Activated CD4-positive, alpha-beta T cell treated with anti-CD3 and anti-CD28 coated beads for 36 hours (primary cell): Measurements from ENCODE around the gene DENND5A. TPM values are rescaled to one million over a fixed set of nuclear protein-coding genes. Genes with fewer than 3 reads are reported as not detected.
A peak's percentile ranks its signal among the peaks of the same experiment; 100 is the strongest.

Source experiments
- ATAC-seq: fragments of 200-7000 bp; cut with Tn5 transposase; one replicate; pipeline ENCODE4 v1.10.0; 2021; ENCODE audit warnings: mild to moderate bottlenecking, moderate library complexity
- CTCF ChIA-PET: fragments of 350-600 bp; sonication (Branson Sonifier 250); formaldehyde crosslinking; loops from one replicate; lab custom pipeline; 2021; ENCODE audit warnings: antibody characterized with exemption; lab: Charles Lee
- POLR2A ChIA-PET: fragments of 350-600 bp; sonication (Branson Sonifier 250); formaldehyde crosslinking; loops from one replicate; lab custom pipeline; 2021; ENCODE audit warnings: antibody characterized with exemption, inconsistent platforms; lab: Charles Lee
- DNase-seq: peaks from one replicate; pipeline ENCODE4 v3.0.0-alpha.2; 2020
- H3K27ac Mint-ChIP-seq: one replicate; pipeline ENCODE4 v1.8.0; 2021; ENCODE audit warnings: mixed read lengths
- H3K27me3 Mint-ChIP-seq: one replicate; pipeline ENCODE4 v1.8.0; 2021; ENCODE audit warnings: mixed read lengths
- H3K36me3 Mint-ChIP-seq: one replicate; pipeline ENCODE4 v1.8.0; 2021; ENCODE audit warnings: low read depth, mixed read lengths
- H3K4me1 Mint-ChIP-seq: one replicate; pipeline ENCODE4 v1.8.0; 2021; ENCODE audit warnings: mixed read lengths
- H3K4me3 Mint-ChIP-seq: one replicate; pipeline ENCODE4 v1.8.0; 2021; ENCODE audit warnings: mild to moderate bottlenecking, moderate library complexity, mixed read lengths
- H3K9me3 Mint-ChIP-seq: one replicate; pipeline ENCODE4 v1.8.0; 2021; ENCODE audit warnings: low read depth, mixed read lengths
- intact Hi-C, 2 experiments: fragments of 100-400 bp; cut with DNase I in 1 of 2; cut with micrococcal nuclease in 1 of 2; formaldehyde crosslinking; loops; one replicate each; pipeline versions ENCODE4 v1.14.2 to v1.15.1; 2022 to 2024; cut with DNase I, micrococcal nuclease
- total RNA-seq, 2 experiments: library from RNA; stranded (reverse); gene quantifications; one replicate each; pipeline ENCODE4 v1.2.3, GENCODE V29; 2021

The DENND5A gene
- total RNA-seq = 10 to 100 TPM; 43.6 to 62.6 TPM

- POLR2A ChIA-PET = interaction anchor here (0.8 to 2.0 kb wide), 5 partner anchors 15 to 119 kb away, joined by 3 to 7 read pairs (median 3); partner anchors contain the start of gene IPO7
- DNase-seq (peak; percentile 71), ATAC-seq (peak; percentile 37)
- intact Hi-C loops = loop anchor here (2.0 to 10.0 kb wide), 6 partner anchors 15 to 1039 kb away; partner anchors contain the start of genes ADM (in 1 of the 2), IPO7 (in 1 of the 2), WEE1 (in 1 of the 2) and ZNF143 (in 1 of the 2)
- CTCF ChIA-PET = interaction anchor here (0.8 to 0.9 kb wide), 2 partner anchors 8 to 50 kb away, joined by 3 read pairs; no protein-coding TSS in a partner anchor
- Mint-ChIP-seq H3K27ac (peak within 1 kb of the TSS; percentile 93), H3K36me3 (peaks cover 3% of the 10 kb centered on the region), H3K27me3 (peaks cover 6% of the 10 kb centered on the region), H3K4me1 (peaks cover 33% of the 10 kb centered on the region), H3K9me3 (no peaks in the 10 kb centered on the region), H3K4me3 (peak within 1 kb of the TSS; percentile 87)
Measured at GRCh38 chr11:9265211-9266131, at the start of gene DENND5A. Gene DENND5A (minus strand): TSS chr11:9265350. CDS start chr11:9265069, 281 bp downstream.

DNA sequence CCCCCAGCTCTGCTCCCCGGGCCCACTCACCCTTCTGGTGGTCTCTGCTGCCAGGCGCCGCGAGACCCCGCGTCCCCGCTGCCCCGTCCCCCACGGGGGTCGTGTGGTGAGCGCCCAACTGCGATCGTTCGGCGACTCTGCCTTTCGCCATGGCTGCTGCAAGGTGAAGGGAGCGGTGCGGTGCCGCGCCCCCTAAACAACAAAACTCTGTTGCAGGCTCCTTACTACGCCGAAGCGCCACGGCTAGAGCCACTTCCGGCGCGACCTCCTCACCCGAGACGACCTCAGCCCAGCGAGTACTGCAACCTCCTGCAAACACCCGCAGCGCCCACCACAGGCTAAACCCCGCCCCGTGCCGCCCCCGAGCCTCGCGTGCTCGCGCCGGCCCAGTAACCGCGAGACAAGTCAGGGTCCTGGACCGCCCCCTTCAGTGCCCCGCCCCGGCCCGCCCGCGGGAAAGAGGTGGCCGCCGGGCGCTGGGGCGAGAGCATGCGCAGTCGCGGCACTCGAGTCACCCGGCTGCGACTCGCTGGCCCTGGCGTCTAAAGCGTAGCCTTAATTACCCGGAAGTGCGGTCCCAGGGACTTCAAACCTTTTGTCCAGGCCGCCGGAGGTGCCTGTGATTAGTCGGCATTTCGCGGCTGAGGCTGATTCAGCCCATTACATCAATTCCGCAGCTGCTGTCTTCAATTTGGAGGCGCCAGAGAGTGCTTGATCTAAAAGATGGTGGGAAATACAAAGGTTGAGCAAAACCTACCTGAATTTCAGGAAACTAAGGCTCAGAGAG, 49.3 kb upstream of the DENND5A start, which contains the start of gene TMEM41B:
Gene TMEM41B (minus strand): TSS at position 303 of the 787 bp plus-strand sequence. CDS start 152 bp downstream, at position 151.
- POLR2A ChIA-PET = interaction anchor here (0.6 to 1.6 kb wide), 9 partner anchors 16 to 350 kb away, joined by 3 to 7 read pairs (median 4); partner anchors contain the start of genes DENND5A and IPO7
- peak within 1 kb of the TSS; percentile 99 for H3K4me3 Mint-ChIP-seq
- DNase-seq (peak; percentile 100), ATAC-seq (peak; percentile 95)
- H3K27me3 Mint-ChIP-seq = peaks cover 11% of the 10 kb centered on the region
- H3K36me3 Mint-ChIP-seq = peaks cover 12% of the 10 kb centered on the region
- H3K27ac Mint-ChIP-seq = peak within 1 kb of the TSS; percentile 99
- H3K9me3 Mint-ChIP-seq = no peaks in the 10 kb centered on the region
- CTCF ChIA-PET = interaction anchor here (0.6 to 1.5 kb wide), 6 partner anchors 21 to 152 kb away, joined by 3 to 5 read pairs (median 3); no protein-coding TSS in a partner anchor
- peaks cover 36% of the 10 kb centered on the region for H3K4me1 Mint-ChIP-seq
- intact Hi-C loops = loop anchor here (1.0 to 5.0 kb wide), 15 partner anchors 50 to 1494 kb away; partner anchors contain the start of genes IPO7 (in 2 of the 2), ADM (in 1 of the 2), AKIP1 (in 1 of the 2) and EIF4G2 (in 1 of the 2)

DNA sequence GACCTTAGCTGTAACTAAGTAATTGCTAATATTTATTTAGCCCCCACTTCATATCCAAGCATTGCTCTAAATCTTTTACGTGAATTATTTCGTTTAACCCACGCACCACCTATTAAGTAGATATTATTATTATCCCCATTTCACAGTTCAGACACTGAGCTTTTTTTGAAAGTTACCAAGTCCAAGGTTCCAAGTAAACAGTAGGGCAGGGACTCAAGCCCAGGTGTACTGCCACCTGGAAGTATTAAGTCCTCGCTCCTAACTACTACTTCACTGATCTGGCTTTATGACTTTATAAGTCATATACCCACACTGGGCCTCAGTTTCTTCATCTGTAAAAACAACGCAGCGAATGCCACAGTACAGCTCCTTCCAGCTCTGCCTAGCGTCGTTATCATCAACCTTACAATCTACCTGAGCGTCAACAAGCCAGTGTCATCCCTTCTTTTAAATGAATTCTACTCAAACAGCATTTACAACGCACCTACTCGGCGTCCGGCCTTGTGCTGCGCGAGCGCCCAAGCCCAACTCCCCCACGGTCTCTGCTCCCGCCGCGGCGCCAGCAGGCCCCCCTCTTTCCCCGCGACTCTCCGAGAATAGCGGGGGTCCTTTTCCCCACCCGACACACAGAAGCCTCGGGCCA, 48.6 kb upstream of the DENND5A start:
- peaks cover 16% of the 10 kb centered on the region for H3K36me3 Mint-ChIP-seq
- H3K9me3 Mint-ChIP-seq = no peaks in the 10 kb centered on the region
- CTCF ChIA-PET = interaction anchor here (0.8 to 1.7 kb wide), 6 partner anchors 33 to 180 kb away, joined by 3 to 6 read pairs (median 3); no protein-coding TSS in a partner anchor
- POLR2A ChIA-PET = interaction anchor here (0.6 to 1.6 kb wide), 6 partner anchors 50 to 349 kb away, joined by 3 to 14 read pairs (median 6); partner anchors contain the start of genes DENND5A, IPO7 and ZNF143
- ATAC-seq (no peak), DNase-seq (peak; percentile 49)
- peaks cover 38% of the 10 kb centered on the region for H3K4me1 Mint-ChIP-seq
- intact Hi-C loops = loop anchor here (1.0 to 5.0 kb wide), 15 partner anchors 49 to 1495 kb away; partner anchors contain the start of genes IPO7 (in 2 of the 2), ADM (in 1 of the 2), AKIP1 (in 1 of the 2) and EIF4G2 (in 1 of the 2)
- peak overlapping the region; percentile 99 for H3K4me3 Mint-ChIP-seq
- H3K27ac Mint-ChIP-seq = peak overlapping the region; percentile 99
- H3K27me3 Mint-ChIP-seq = peaks cover 10% of the 10 kb centered on the region

DNA sequence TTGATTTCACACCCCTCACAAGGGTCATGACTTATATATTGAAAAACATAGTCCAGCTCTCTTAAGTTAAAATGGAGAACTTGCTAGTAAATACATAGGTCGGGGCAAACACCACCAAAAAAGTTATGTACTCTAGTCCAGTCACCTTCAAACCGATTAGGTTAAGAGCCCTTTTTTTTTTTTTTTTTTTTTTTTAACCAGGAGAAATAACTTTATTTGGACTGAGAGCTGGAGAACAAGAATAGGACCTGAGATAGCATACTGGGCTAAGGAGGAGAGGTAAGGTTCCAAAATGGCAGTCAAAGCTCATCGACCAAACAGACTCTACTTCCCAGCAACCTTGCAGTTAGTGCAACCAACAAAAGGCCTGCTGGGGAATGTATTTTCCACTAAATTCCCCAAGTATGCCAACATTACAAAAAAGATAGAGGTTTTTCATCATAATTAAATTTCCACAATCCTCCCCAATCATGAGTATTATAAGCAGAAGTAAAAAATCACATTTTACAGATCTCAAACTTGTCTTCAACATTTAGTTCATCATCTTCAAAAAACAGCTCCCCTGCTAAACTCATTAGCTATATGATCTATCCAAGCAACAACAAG, 45.4 kb upstream of the DENND5A start:
- Mint-ChIP-seq H3K27ac (peak overlapping the region; percentile 2), H3K9me3 (no peaks in the 10 kb centered on the region), H3K4me1 (peaks cover 48% of the 10 kb centered on the region), H3K36me3 (peaks cover 25% of the 10 kb centered on the region), H3K27me3 (no peaks in the 10 kb centered on the region), H3K4me3 (no peak overlapping the region)
- intact Hi-C loops = loop anchor here in 1 of 2 experiments (5.0 kb wide), 1 partner anchor 997 kb away; the partner anchor contains the start of gene ADM
- POLR2A ChIA-PET = interaction anchor here (0.6 to 0.7 kb wide), 2 partner anchors 79 to 151 kb away, joined by 4 to 7 read pairs; no protein-coding TSS in a partner anchor
- DNase-seq (no peak), ATAC-seq (no peak)
- CTCF ChIA-PET = interaction anchor here (0.6 to 1.1 kb wide), 2 partner anchors 9 to 12 kb away, joined by 3 read pairs; no protein-coding TSS in a partner anchor

GRCh38 chr11:9304178-9304577, 39.0 kb upstream of the DENND5A start:
- CTCF ChIA-PET = interaction anchor here (0.7 to 1.6 kb wide), 2 partner anchors 9 to 170 kb away, joined by 4 to 5 read pairs; no protein-coding TSS in a partner anchor
- Mint-ChIP-seq H3K27ac (no peak overlapping the region), H3K27me3 (no peaks in the 10 kb centered on the region), H3K9me3 (no peaks in the 10 kb centered on the region), H3K4me3 (no peak overlapping the region), H3K4me1 (peaks cover 10% of the 10 kb centered on the region), H3K36me3 (peaks cover 10% of the 10 kb centered on the region)
- ATAC-seq (no peak), DNase-seq (no peak)
- POLR2A ChIA-PET = interaction anchor here (0.6 kb wide), 1 partner anchor 41 kb away, joined by 4 read pairs; no protein-coding TSS in a partner anchor
- intact Hi-C loops = no loop called here

GRCh38 chr11:9302448-9302847, 37.3 kb upstream of the DENND5A start:
- POLR2A ChIA-PET = interaction anchor here (0.7 kb wide), 1 partner anchor 31 kb away, joined by 3 read pairs; no protein-coding TSS in a partner anchor
- H3K27ac Mint-ChIP-seq = no peak overlapping the region
- peaks cover 4% of the 10 kb centered on the region for H3K4me1 Mint-ChIP-seq
- H3K4me3 Mint-ChIP-seq = no peak overlapping the region
- ATAC-seq = no peak
- intact Hi-C loops = no loop called here
- no peaks in the 10 kb centered on the region for H3K27me3 Mint-ChIP-seq
- DNase-seq = no peak
- CTCF ChIA-PET = interaction anchor here (1.1 kb wide), 1 partner anchor 164 kb away, joined by 3 read pairs; no protein-coding TSS in a partner anchor
- H3K9me3 Mint-ChIP-seq = no peaks in the 10 kb centered on the region
- H3K36me3 Mint-ChIP-seq = peaks cover 4% of the 10 kb centered on the region

DNA sequence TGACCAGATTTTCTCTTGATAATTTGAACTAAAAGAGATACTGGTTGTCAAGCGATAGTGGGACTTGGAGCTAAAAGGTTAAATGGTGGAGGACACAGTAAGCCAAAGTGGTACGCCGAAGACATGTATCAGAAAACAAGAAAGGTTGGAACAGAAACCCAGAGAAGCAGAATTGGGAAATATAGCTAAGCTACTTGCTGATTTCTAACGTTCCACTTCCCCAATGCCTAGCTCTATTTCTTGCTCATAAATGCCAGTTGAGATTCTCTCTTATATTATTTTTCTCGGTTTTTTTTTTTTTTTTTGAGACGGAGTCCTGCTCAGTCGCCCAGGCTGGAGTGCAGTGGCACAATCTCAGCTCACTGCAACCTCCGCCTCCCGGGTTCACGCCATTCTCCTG, 36.6 kb upstream of the DENND5A start:
- intact Hi-C loops = no loop called here
- H3K4me3 Mint-ChIP-seq = no peak overlapping the region
- peaks cover under 1% of the 10 kb centered on the region for H3K36me3 Mint-ChIP-seq
- no peaks in the 10 kb centered on the region for H3K9me3 Mint-ChIP-seq
- H3K27ac Mint-ChIP-seq = no peak overlapping the region
- POLR2A ChIA-PET = interaction anchor here (0.6 to 0.7 kb wide), 2 partner anchors 31 to 338 kb away, joined by 3 read pairs; partner anchors contain the start of gene TMEM9B
- peaks cover under 1% of the 10 kb centered on the region for H3K4me1 Mint-ChIP-seq
- CTCF ChIA-PET = interaction anchor here (0.7 kb wide), 1 partner anchor 9 kb away, joined by 3 read pairs; no protein-coding TSS in a partner anchor
- no peak for ATAC-seq
- DNase-seq = no peak
- no peaks in the 10 kb centered on the region for H3K27me3 Mint-ChIP-seq

DNA sequence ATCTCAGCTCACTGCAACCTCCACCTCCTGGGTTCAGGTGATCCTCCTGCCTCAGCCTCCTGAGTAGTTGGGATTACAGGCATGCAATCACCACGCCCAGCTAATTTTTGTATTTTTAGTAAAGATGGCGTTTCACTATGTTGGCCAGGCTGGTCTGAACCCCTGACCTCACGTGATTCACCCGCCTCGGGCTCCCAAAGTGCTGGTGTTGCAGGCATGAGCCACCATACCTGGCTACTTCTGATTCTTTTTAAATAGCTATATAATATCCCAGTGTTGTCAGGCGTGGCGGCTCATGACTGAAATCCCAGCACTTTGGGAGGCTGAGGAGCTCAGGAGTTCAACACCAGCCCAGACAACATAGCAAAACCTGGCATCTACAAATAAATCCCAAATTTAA, 28.5 kb upstream of the DENND5A start:
- H3K4me3 Mint-ChIP-seq = no peak overlapping the region
- ATAC-seq = no peak
- CTCF ChIA-PET = interaction anchor here (0.6 to 0.7 kb wide), 3 partner anchors 21 to 981 kb away, joined by 3 to 4 read pairs (median 3); no protein-coding TSS in a partner anchor
- peaks cover 2% of the 10 kb centered on the region for H3K36me3 Mint-ChIP-seq
- H3K27ac Mint-ChIP-seq = no peak overlapping the region
- DNase-seq = no peak
- peaks cover 10% of the 10 kb centered on the region for H3K4me1 Mint-ChIP-seq
- intact Hi-C loops = no loop called here
- no peaks in the 10 kb centered on the region for H3K27me3 Mint-ChIP-seq
- POLR2A ChIA-PET = interaction anchor here (0.7 kb wide), 1 partner anchor 21 kb away, joined by 4 read pairs; the partner anchor contains the start of gene TMEM41B
- H3K9me3 Mint-ChIP-seq = no peaks in the 10 kb centered on the region

DNA sequence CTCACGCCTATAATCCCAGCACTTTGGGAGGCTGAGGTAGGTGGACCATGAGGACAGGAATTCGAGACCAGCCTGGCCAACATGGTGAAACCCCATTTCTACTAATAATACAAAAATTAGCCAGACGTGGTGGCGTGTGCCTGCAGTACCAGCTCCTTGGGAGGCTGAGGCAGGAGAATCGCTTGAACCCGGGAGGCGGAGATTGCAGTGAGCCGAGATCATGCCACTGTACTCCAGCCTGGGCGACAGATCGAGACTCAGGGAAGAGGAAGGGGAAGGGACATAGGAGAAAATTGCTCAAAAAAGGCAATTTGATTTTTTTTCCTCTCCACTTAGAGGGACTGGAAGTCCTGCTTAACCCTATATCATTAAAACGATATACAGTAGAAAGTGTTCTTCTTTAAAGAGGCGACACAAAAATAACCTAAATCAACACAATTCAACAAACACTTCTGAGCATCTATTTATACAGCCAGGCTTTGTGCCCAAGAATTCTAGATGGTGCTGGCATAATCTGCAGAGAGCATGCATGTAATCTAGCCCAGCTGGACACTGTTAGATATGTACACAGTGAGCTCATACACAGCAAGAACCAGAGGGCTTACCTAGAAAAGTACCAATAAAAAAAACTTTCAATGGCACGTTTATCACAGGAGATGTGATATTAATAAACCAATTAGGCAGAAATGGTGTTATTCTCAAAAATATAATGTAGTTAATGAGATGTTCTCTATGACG, 20.9 kb upstream of the DENND5A start:
- no peak for DNase-seq
- CTCF ChIA-PET = interaction anchor here (0.8 kb wide), 2 partner anchors 326 to 1116 kb away, joined by 3 read pairs; no protein-coding TSS in a partner anchor
- POLR2A ChIA-PET = no interaction called here
- intact Hi-C loops = no loop called here
- H3K4me1 Mint-ChIP-seq = peaks cover 15% of the 10 kb centered on the region
- H3K4me3 Mint-ChIP-seq = no peak overlapping the region
- H3K27me3 Mint-ChIP-seq = no peaks in the 10 kb centered on the region
- H3K36me3 Mint-ChIP-seq = peaks cover 19% of the 10 kb centered on the region
- H3K27ac Mint-ChIP-seq = no peak overlapping the region
- ATAC-seq = no peak
- H3K9me3 Mint-ChIP-seq = no peaks in the 10 kb centered on the region
